Natural killer cell (primary cell): Measurements from ENCODE around the gene ERBIN. TPM values are rescaled to one million over a fixed set of nuclear protein-coding genes. Genes with fewer than 3 reads are reported as not detected.

ENCODE experiments used
- ATAC-seq, 3 donors: fragments of 150-1000 bp in 2 of 3; fragments of 200-7000 bp in 1 of 3; cut with Tn5 transposase; 1 replicate in 1 of 3; 2 replicates in 2 of 3; pipeline ENCODE4 v1.10.0; 2021; ENCODE audit warnings: mild to moderate bottlenecking in 2 of 3, moderate library complexity in 2 of 3
- DNase-seq, 2 donors: peaks; one replicate each; pipeline versions ENCODE4 v3.0.0 to v3.0.0-alpha.2; 2013 to 2021; ENCODE audit warnings: mixed read lengths in 1 of 2
- H3K27ac ChIP-seq: one replicate; pipeline ENCODE4 v1.5.1; 2013; ENCODE audit warnings: mild to moderate bottlenecking, low read length
- H3K27me3 ChIP-seq: one replicate; pipeline ENCODE4 v1.6.1; 2013; ENCODE audit warnings: low read length; ENCODE audit not compliant: control insufficient read depth, insufficient read depth
- H3K36me3 ChIP-seq: one replicate; pipeline ENCODE4 v1.6.1; 2013; ENCODE audit warnings: low read length; ENCODE audit not compliant: control insufficient read depth, insufficient read depth
- H3K4me1 ChIP-seq: one replicate; pipeline ENCODE4 v1.6.1; 2013; ENCODE audit warnings: low read length; ENCODE audit not compliant: control insufficient read depth, insufficient read depth
- H3K4me3 ChIP-seq: one replicate; pipeline ENCODE4 v1.5.1; 2013; ENCODE audit warnings: low read length
- H3K9me3 ChIP-seq: one replicate; pipeline ENCODE4 v1.6.1; 2013; ENCODE audit warnings: low read length; ENCODE audit not compliant: control insufficient read depth, insufficient read depth
- H3K27ac Mint-ChIP-seq, 2 donors: one replicate each; pipeline ENCODE4 v1.8.0; 2022; ENCODE audit warnings: mild to moderate bottlenecking in 2 of 2, mixed read lengths in 2 of 2, moderate library complexity in 1 of 2
- H3K27me3 Mint-ChIP-seq, 2 donors: one replicate each; pipeline ENCODE4 v1.8.0; 2022; ENCODE audit warnings: low read depth in 2 of 2, mixed read lengths in 2 of 2
- H3K36me3 Mint-ChIP-seq: one replicate; pipeline ENCODE4 v1.8.0; 2022; ENCODE audit warnings: mixed read lengths
- H3K4me1 Mint-ChIP-seq, 2 donors: one replicate each; pipeline ENCODE4 v1.8.0; 2022; ENCODE audit warnings: mixed read lengths in 2 of 2
- H3K4me3 Mint-ChIP-seq: one replicate; pipeline ENCODE4 v1.8.0; 2022; ENCODE audit warnings: mild to moderate bottlenecking, moderate library complexity, mixed read lengths
- H3K9me3 Mint-ChIP-seq, 2 donors: one replicate each; pipeline ENCODE4 v1.8.0; 2022; ENCODE audit warnings: mixed read lengths in 2 of 2
- CTCF ChIP-seq: fragments of 200-600 bp; IDR thresholded peaks from one replicate; pipeline ENCODE4 v1.8.0; 2022; ENCODE audit warnings: antibody characterized with exemption
- WGBS: methylation state at CpG from one replicate; pipeline ENCODE4 v1.1.7; 2013; ENCODE audit warnings: missing lambda C conversion rate; ENCODE audit not compliant: insufficient coverage; 5-methylcytosine and 5-hydroxymethylcytosine counted together
- intact Hi-C: fragments of 100-400 bp; cut with micrococcal nuclease; formaldehyde crosslinking; loops from one replicate; pipeline ENCODE4 v1.14.2; 2022
- total RNA-seq, 4 donors: library from RNA; stranded (reverse); fragments of 120-200 nt in 1 of 4; gene quantifications; one replicate each; pipeline versions ENCODE4 v1.2.3 to v1.2.4, GENCODE V29; 2013 to 2022

ERBIN gene
- total RNA-seq, 3 donors from 2014 or later (not counting 1 experiment from before 2014, with no cell fraction given), result 153 to 171 (median 166) TPM

GRCh38 chr5:66089384-66089783 is 163.0 kb downstream of the ERBIN start:
- H3K36me3 ChIP-seq, result peaks cover 2% of the 10 kb centered on the region
- no peaks in the 10 kb centered on the region for H3K27me3 Mint-ChIP-seq
- TF ChIP-seq CTCF, result no peak
- peaks cover 5% of the 10 kb centered on the region for H3K9me3 ChIP-seq
- no peak for ATAC-seq
- H3K27me3 ChIP-seq, result no peaks in the 10 kb centered on the region
- WGBS, result 100% methylated on average over 2 of the region's 2 CpGs
- H3K4me1 Mint-ChIP-seq, result peaks cover 0 to 9% of the 10 kb centered on the region in 2 donors
- no peak overlapping the region for H3K4me3 ChIP-seq
- H3K36me3 Mint-ChIP-seq, result peaks cover 31% of the 10 kb centered on the region
- H3K4me1 ChIP-seq, result no peaks in the 10 kb centered on the region
- H3K27ac ChIP-seq, result no peak overlapping the region
- peaks cover 6 to 7% of the 10 kb centered on the region in 2 donors for H3K9me3 Mint-ChIP-seq
- intact Hi-C loops, result no loop called here
- H3K4me3 Mint-ChIP-seq, result no peak overlapping the region
- DNase-seq, result no peak
- no peak overlapping the region for H3K27ac Mint-ChIP-seq

- H3K4me1 Mint-ChIP-seq, result no peaks in the 10 kb centered on the region
- Histone ChIP-seq H3K36me3 (no peaks in the 10 kb centered on the region), H3K27me3 (no peaks in the 10 kb centered on the region), H3K4me3 (no peak overlapping the region), H3K9me3 (peaks cover 26% of the 10 kb centered on the region), H3K4me1 (no peaks in the 10 kb centered on the region), H3K27ac (no peak overlapping the region)
- intact Hi-C loops, result no loop called here
- no peak overlapping the region for H3K4me3 Mint-ChIP-seq
- peaks cover 18 to 25% of the 10 kb centered on the region in 2 donors for H3K9me3 Mint-ChIP-seq
- 100% methylated on average over 1 of the region's 2 CpGs for WGBS
- ATAC-seq, result no peak
- H3K27ac Mint-ChIP-seq, result no peak overlapping the region
- H3K27me3 Mint-ChIP-seq, result no peaks in the 10 kb centered on the region
- no peak for TF ChIP-seq CTCF
- H3K36me3 Mint-ChIP-seq, result peaks cover 49% of the 10 kb centered on the region
- DNase-seq, result no peak
Measured at GRCh38 chr5:66100851-66101250, 174.5 kb downstream of the ERBIN start.

- no peaks in the 10 kb centered on the region for H3K27me3 Mint-ChIP-seq
- Histone ChIP-seq H3K27ac (no peak overlapping the region), H3K36me3 (no peaks in the 10 kb centered on the region), H3K9me3 (peaks cover 4% of the 10 kb centered on the region), H3K4me3 (no peak overlapping the region), H3K27me3 (no peaks in the 10 kb centered on the region), H3K4me1 (no peaks in the 10 kb centered on the region)
- H3K4me3 Mint-ChIP-seq, result no peak overlapping the region
- no peaks in the 10 kb centered on the region for H3K4me1 Mint-ChIP-seq
- 99% methylated on average over 2 of the region's 2 CpGs for WGBS
- no peak overlapping the region for H3K27ac Mint-ChIP-seq
- H3K9me3 Mint-ChIP-seq, result peaks cover 12 to 14% of the 10 kb centered on the region in 2 donors
- no peak for TF ChIP-seq CTCF
- DNase-seq, result no peak
- no peak for ATAC-seq
- intact Hi-C loops, result no loop called here
- H3K36me3 Mint-ChIP-seq, result peaks cover 19% of the 10 kb centered on the region
Measured at GRCh38 chr5:66113160-66113559, 186.8 kb downstream of the ERBIN start.

- Histone ChIP-seq H3K27me3 (no peaks in the 10 kb centered on the region), H3K4me1 (no peaks in the 10 kb centered on the region), H3K27ac (no peak overlapping the region), H3K36me3 (no peaks in the 10 kb centered on the region), H3K4me3 (no peak overlapping the region), H3K9me3 (peaks cover 4% of the 10 kb centered on the region)
- no peaks in the 10 kb centered on the region for H3K36me3 Mint-ChIP-seq
- H3K27me3 Mint-ChIP-seq, result peaks cover 0 to 5% of the 10 kb centered on the region in 2 donors
- intact Hi-C loops, result no loop called here
- H3K27ac Mint-ChIP-seq, result no peak overlapping the region
- no peaks in the 10 kb centered on the region for H3K4me1 Mint-ChIP-seq
- no peak for TF ChIP-seq CTCF
- ATAC-seq, result no peak
- no peak for DNase-seq
- 88% methylated on average over 4 of the region's 4 CpGs for WGBS
- peaks cover 0 to 5% of the 10 kb centered on the region in 2 donors for H3K9me3 Mint-ChIP-seq
- H3K4me3 Mint-ChIP-seq, result no peak overlapping the region
Measured at GRCh38 chr5:66118304-66118703, 191.9 kb downstream of the ERBIN start.
